ENCODE measurements around the gene SULF2. TPM values are rescaled to one million over a fixed set of nuclear protein-coding genes. Genes with fewer than 3 reads are reported as not detected.

Gene SULF2
- total and polyA plus RNA-seq, 2 of the 4 experiments (the other 2 are of a cell fraction), result 0.54 to 0.77 TPM

GRCh38 chr20:47758517-47759450 lies 26.5 kb downstream of the SULF2 start:
- no peak overlapping the region for H2AK5ac ChIP-seq (ENCODE audit: low read depth, low read length)
- TF ChIP-seq RCOR1 (IDR thresholded peaks at IDR 0.05; ENCODE audit: insufficient replicate concordance, low read length) (no peak), MXI1 (IDR thresholded peaks at IDR 0.05; ENCODE audit: borderline replicate concordance, low read depth, low read length) (no peak), USF2 (IDR thresholded peaks at IDR 0.05; ENCODE audit: low read depth, low read length) (no peak), NFE2L2 (IDR thresholded peaks at IDR 0.05; ENCODE audit: low read depth, low read length) (no peak), SMC3 (IDR thresholded peaks at IDR 0.05; ENCODE audit: low read depth, low read length) (no peak), RAD21 (IDR thresholded peaks at IDR 0.05; ENCODE audit: low read length) (no peak), CHD1 (IDR thresholded peaks at IDR 0.05; ENCODE audit: low read depth, low read length) (no peak), CTCF (conservative IDR thresholded peaks at IDR 0.05; ENCODE audit: low read depth, low read length) (no peak), RFX5 (IDR thresholded peaks at IDR 0.05; ENCODE audit: low read depth, low read length) (no peak), FOS (IDR thresholded peaks at IDR 0.05; ENCODE audit: low read depth, low read length) (no peak), BHLHE40 (IDR thresholded peaks at IDR 0.05; ENCODE audit: low read depth, low read length) (no peak)
- H2BK5ac ChIP-seq (ENCODE audit: low read depth, low read length, poor library complexity, severe bottlenecking), result no peak overlapping the region
- peaks cover 19% of the 10 kb centered on the region for H3K27me3 ChIP-seq (ENCODE audit: control insufficient read depth, insufficient read depth, low read length)
- H3K4me1 ChIP-seq (ENCODE audit: control insufficient read depth, insufficient read depth, low read length), result no peaks in the 10 kb centered on the region
- no peaks in the 10 kb centered on the region; the same call in 1 of the 2 replicates for H3K36me3 ChIP-seq (ENCODE audit: control insufficient read depth, insufficient read depth, low read length)
- no peak overlapping the region for H2BK20ac ChIP-seq (ENCODE audit: low read depth, low read length)
- no peak overlapping the region for H3K56ac ChIP-seq (ENCODE audit: extremely low read depth, insufficient read depth, low read length)
- no peak overlapping the region for H3K9ac ChIP-seq (ENCODE audit: low read depth, low read length)
- dilution Hi-C loops (cut with HindIII; ENCODE audit: low sequenced_read_pairs, unreplicated experiment) (no loop called here), intact Hi-C loops (cut with micrococcal nuclease) (no loop called here), in situ Hi-C loops (cut with MboI; ENCODE audit: low sequenced_read_pairs) (no loop called here)
- H2AFZ ChIP-seq (replicated peaks; ENCODE audit: low read length, poor library complexity), result no peak overlapping the region
- no peak for ATAC-seq (ENCODE audit: low read depth)
- H4K8ac ChIP-seq (ENCODE audit: low read depth in 2 of 2, low read length in 2 of 2), result no peak overlapping the region
- no peak overlapping the region for H3K14ac ChIP-seq (replicated peaks; ENCODE audit: low read depth, low read length)
- POLR2A ChIA-PET (ENCODE audit: unreplicated experiment), result no interaction called here
- H3K4me3 ChIP-seq (ENCODE audit: insufficient read depth, low read depth, low read length), result no peak overlapping the region
- no peak overlapping the region for H3K4ac ChIP-seq (ENCODE audit: low read depth, low read length)
- H2AK9ac ChIP-seq (replicated peaks; ENCODE audit: low read depth, low read length, poor library complexity), result no peak overlapping the region
- no peak overlapping the region for H3K23ac ChIP-seq (ENCODE audit: low read depth, low read length)
- no peaks in the 10 kb centered on the region for H4K20me1 ChIP-seq (ENCODE audit: insufficient read depth, low read length)
- H3K18ac ChIP-seq (ENCODE audit: low read depth, low read length), result no peak overlapping the region
- H4K91ac ChIP-seq (ENCODE audit: insufficient read depth, low read depth, low read length), result no peak overlapping the region
- no peaks in the 10 kb centered on the region for H3K9me1 ChIP-seq (ENCODE audit: insufficient read depth, low read length)
- no peak for DNase-seq
- no peak overlapping the region for H3K4me2 ChIP-seq (ENCODE audit: low read depth, low read length)
- H4K5ac ChIP-seq (ENCODE audit: low read depth, low read length), result no peak overlapping the region
- CTCF ChIA-PET, result no interaction called here
- no peak overlapping the region for H2BK15ac ChIP-seq (ENCODE audit: low read depth, low read length)
- H3K79me1 ChIP-seq (ENCODE audit: low read depth in 1 of 2, low read length in 2 of 2), result no peaks in the 10 kb centered on the region
- BruUV-seq (replicated peaks), result no TSS peak
- no peak overlapping the region for H3K27ac ChIP-seq (ENCODE audit: insufficient read depth, low read length)
- no peak overlapping the region for H2BK120ac ChIP-seq (ENCODE audit: low read depth, low read length)
- 50% methylated on average over 2 of the region's 21 CpGs; no CpG with 5 or more reads in 1 of the 2 experiments for WGBS, 2 experiments (ENCODE audit: extremely low coverage in 2 of 2, insufficient read length in 1 of 2)
- H3K9me3 ChIP-seq (ENCODE audit: control insufficient read depth, insufficient read depth, low read length), result no peaks in the 10 kb centered on the region

Measured in IMR-90 (cell line).